GM18868 (cell line): ENCODE results near the gene KLF18.
"Not testable (repeated sequence)": the region's sequence is repeated elsewhere in the genome, so short reads cannot be mapped to it uniquely, and the experiment has no call there.

Experiments used
- ATAC-seq: cut with Tn5 transposase; IDR thresholded peaks from one replicate; pipeline ENCODE4 v1.9.1; 2021; ENCODE audit warnings: mild to moderate bottlenecking, moderate library complexity; ENCODE audit not compliant: unreplicated experiment

Gene KLF18

DNA sequence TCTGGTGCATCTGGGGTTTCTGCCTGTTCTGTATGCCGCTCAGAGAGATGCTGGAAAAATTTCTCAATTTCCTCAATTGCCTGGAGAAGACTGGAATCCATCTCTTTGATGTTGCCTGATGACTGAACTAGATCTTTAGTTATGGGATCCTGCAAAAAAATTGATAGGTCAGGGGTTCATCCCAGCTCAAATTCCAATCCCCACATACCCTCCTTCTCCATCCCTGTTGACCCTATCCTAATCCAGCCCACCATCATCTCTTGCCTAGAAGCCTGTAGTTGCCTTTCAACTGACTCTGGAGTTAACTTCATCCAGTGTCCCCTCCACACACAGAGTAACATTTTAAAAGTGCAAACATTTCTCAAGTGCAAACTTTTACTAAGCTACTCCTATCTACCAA, at the start of gene KLF18:
KLF18 (minus strand) TSS at position 101 of the 400 bp plus-strand sequence; CDS start at position 101, 0 bp downstream.
- no peak for ATAC-seq

- ATAC-seq: no peak
Measured at GRCh38 chr1:44174630-44175029, 33.2 kb upstream of the KLF18 start.

- no peak for ATAC-seq
Measured at GRCh38 chr1:44170281-44170823, 28.9 kb upstream of the KLF18 start.

DNA sequence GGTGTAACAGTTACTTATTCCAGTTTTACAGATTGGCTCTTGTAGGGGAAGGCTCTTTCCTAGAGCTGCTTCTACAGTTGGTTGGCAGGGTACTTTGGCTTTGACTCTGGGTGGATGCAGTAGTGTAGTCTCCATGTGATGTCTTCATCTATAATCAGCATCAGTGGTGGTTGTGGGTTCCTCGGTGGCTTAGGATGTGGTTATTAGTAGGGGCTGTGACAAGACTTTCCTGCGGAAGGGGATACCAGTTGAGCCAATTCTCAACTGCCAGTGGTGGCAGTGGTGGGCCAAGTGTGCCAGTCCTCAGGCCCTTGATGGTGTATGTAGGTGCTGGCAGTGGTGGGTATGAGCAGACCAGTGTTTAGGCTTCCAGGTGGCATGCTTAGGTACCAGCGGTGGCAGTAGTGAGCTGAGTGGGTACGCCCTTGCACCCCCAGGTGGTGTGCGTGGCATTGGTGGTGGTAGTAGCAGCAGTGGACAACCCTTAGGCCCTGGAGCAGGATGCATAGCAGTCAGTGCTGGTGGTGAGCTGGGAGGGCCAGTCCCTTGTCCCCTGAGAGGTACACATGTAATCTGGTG, 27.2 kb upstream of the KLF18 start:
- no peak for ATAC-seq

DNA sequence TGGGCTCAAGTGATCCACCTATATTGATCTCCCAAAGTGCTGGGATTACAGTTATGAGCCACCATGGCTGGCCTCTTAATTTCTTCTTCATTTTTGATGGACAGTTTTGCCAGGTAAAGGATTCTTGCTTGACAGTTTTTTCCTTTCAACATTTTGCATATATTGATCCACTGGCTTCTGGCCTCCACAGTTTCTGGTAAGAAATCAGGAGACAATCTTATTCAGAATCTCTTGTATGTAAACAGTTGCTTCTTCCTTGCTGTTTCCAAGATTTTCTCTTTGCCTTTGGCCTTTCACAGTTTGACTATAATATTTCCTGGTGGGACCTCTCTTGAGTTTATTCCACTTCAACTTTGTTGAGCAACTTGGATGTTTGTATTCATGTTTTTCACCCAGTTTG, 20.1 kb upstream of the KLF18 start:
- no peak for ATAC-seq

GRCh38 chr1:44158871-44159270, 17.4 kb upstream of the KLF18 start:
- ATAC-seq: no peak

DNA sequence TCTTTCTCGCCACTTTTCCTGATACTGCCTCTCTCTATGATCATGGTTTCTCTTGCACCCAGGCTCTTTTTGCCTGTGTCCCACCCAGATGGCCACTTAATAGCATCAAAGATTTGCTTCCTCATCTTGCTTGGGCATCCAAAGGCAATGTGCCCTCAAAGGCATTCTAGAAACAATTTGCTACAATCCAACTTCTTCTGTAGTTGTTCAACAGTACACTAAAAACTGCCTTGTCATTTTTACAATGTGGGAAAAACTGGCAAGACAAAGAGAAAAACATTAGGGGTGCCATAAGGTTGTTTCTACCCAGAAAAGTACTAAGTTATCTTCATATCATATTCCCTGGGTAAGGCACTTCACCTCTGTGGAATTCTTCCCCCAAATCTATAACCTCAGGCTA, 16.5 kb upstream of the KLF18 start:
- ATAC-seq: no peak

DNA sequence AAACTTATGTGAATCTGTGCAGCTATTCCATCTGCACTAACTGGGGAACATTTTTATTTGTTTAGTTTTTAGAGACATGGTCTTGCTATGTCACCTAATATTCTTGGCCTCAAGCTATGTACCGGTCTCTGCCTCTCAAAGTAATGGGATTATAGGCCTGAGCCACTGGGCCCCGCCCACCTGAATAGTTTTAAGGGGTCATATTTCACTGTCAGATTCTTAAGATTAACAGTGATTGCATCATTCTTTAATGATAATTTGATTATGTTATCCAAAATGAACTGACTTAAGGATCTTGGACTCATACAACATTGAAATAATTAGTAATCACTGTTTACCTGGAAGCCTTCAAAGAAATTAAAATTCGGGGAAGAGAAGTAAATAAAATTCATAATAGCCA, 12.6 kb upstream of the KLF18 start:
- ATAC-seq: no peak

DNA sequence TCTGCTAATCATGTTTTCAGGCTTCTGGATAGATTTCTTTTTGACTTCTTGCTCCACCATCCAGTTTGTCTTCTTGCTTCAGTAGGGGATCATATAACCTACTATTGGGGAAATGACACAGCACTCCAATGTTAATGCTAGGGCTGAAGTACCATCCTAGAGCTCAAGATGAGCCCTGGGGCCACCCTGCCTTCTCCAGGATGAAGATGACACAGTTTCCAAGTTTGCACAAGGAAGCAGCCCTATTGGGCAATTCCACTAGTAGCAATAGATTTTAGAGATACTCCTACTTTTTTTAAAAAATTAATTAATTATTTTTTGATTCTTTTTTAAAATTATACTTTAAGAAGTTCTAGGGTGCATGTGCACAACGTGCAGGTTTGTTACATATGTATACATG, 11.3 kb upstream of the KLF18 start:
- ATAC-seq: no peak

GRCh38 chr1:44151808-44152207, 10.4 kb upstream of the KLF18 start:
- ATAC-seq: no peak

DNA sequence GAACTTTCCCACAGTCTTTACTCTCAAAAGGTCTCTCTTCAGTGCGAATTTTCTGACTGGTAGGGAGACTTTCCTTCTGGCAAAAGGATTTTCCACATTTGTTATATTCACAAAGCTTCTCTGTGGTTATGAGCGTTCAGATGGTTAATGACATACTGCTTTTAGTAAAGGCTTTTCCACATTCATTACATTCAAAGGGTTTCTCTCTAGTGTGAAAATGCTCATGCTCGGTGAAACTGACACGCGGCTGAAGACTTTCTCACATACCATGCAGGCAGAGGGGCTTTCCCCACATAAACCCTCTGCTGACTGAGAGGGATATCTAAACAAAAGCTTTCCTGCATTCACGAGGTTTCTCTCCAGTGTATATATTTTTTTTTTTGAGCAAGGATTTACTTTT, 9.9 kb upstream of the KLF18 start:
- ATAC-seq: no peak

GRCh38 chr1:44147582-44147981, 6.2 kb upstream of the KLF18 start:
- ATAC-seq: no peak

GRCh38 chr1:44146536-44147361, 5.3 kb upstream of the KLF18 start:
- ATAC-seq: no peak

DNA sequence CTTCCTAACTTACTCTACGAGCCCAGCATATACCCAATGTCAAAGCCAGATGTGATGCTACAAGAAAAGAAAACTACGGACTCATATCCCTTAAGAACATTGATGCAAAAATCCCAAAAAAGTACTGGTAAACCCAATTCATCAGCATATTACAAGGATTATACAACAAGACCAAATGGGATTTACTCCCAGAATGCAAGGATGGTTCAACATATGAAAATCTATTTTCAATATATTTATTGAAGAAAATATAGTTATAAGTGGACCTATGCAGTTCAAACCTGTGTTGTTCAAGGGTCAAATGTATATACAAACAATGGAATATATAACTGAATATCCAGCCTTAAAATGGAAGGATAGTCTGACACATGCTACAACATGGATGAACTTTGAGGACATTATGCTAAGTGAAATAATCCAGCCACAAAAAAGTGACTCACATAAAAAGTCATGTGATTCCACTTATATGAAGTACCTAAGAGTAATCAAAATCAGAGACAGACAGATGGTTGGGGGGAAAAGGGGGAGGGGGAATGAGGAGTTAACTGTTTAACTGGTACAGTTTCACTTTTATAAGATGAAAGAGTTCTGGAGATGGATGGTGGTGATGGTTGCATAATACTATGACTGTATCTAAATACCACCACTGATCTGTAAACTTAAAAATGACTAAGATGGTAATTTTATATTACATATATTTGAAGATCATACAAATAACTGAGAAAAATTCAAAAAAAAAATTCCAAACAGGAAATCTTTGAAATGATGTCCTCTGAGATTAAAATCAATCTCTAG, 3.7 kb upstream of the KLF18 start:
- no peak for ATAC-seq

GRCh38 chr1:44139565-44139964, 1.9 kb downstream of the KLF18 start:
- not testable (repeated sequence) for ATAC-seq

- no peak for ATAC-seq
Measured at GRCh38 chr1:44138239-44138638, 3.2 kb downstream of the KLF18 start.

DNA sequence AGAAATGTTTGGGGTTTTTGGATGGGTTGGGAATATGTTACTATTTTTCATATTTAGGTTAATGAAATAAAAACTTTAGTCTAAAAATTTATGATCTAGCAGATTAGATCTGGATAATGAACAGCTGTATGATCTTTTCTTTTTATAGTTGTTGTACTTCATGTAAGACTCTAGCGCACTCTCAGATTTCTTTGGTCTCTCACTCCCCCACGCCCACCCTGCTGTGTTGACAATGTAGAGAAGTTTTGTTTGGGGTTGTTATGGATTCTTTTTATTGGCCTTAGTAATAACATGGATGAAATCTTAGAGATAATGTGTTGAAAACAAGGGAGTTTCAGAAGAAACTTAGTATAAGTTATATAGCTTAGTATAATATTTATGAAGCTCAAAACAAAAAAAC, 5.5 kb downstream of the KLF18 start:
- no peak for ATAC-seq

- no peak for ATAC-seq
Measured at GRCh38 chr1:44134071-44134920, 7.1 kb downstream of the KLF18 start.

DNA sequence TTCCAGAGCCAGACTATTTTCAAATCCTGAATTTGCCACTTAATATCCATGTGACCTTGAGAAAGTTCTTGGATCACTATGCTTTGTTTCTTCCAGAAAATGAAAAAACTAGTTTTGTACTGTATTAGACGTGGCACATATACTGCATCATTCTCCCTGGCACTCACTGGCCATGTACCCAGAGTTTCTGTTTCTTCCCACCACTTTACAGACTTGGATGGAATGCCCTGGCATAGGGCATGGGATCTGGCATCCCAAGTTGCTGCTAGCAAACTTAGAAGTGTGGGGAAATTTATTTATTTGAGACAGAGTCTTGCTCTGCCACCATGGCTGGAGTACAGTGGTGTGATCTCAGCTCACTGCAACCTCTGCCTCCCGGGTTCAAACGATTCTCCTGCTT, 10.0 kb downstream of the KLF18 start:
- no peak for ATAC-seq

GRCh38 chr1:44129616-44130500, 11.6 kb downstream of the KLF18 start:
- no peak for ATAC-seq
